ENCODE data around the gene LHFPL6. TPM values are rescaled to one million over a fixed set of nuclear protein-coding genes. Genes with fewer than 3 reads are reported as not detected.
A peak's percentile ranks its signal among the peaks of the same experiment; 100 is the strongest.

Gene LHFPL6
- total and polyA plus RNA-seq, 10 of the 15 experiments (the other 5 are each of a cell fraction or from before 2014, with no cell fraction given), result 0.11 to 4.6 (median 0.41) TPM

DNA sequence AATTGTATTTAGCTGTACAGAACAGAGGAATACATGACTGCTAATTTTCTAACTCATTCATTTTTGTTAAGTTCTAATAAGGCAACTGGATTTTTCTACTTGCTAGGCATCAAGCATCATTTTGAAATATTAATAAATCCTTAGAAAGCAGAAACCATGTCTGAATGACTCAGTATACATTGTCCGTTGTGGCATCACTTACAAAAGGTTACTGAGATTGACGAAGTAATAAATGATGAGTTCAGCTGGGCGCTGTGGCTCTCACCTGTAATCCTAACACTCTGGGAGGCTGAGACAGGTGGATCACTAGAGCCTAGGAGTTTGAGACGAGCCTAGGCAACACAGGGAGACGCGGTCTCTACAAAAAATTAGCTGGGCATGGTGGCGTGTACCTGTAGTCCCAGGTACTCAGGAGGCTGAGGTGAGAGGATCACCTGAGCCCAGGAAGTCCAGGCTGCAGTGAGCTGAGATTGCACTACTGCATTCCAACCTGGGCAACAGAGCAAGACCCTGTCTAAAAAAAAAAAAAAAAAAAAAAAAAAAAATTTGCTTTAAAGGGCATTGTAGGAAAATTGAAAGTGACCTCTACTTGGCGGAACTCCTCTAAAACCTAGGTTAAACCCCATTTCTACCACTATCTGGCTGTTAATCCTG lies 36.6 kb downstream of the LHFPL6 start:
- Histone ChIP-seq H3K36me3 (ENCODE audit: control insufficient read depth in 2 of 2, insufficient read depth in 2 of 2, low read length in 1 of 2) (no peaks in the 10 kb centered on the region), H4K20me1 (ENCODE audit: control insufficient read depth, insufficient read depth) (no peaks in the 10 kb centered on the region), H3K27me3 (replicated peaks in 1 of 2; ENCODE audit: control insufficient read depth in 2 of 2, insufficient read depth in 2 of 2, low read length in 1 of 2) (no peaks in the 10 kb centered on the region), H3K27ac (ENCODE audit: control insufficient read depth, insufficient read depth) (no peak overlapping the region), H3K4me1 (ENCODE audit: control insufficient read depth, insufficient read depth, low read length) (no peaks in the 10 kb centered on the region), H3K79me2 (ENCODE audit: control insufficient read depth, insufficient read depth, low read length) (no peaks in the 10 kb centered on the region), H3K4me2 (ENCODE audit: control insufficient read depth, insufficient read depth) (no peak overlapping the region), H3K9me3 (replicated peaks; ENCODE audit: control insufficient read depth, insufficient read depth, low read length) (no peaks in the 10 kb centered on the region), H3K9ac (ENCODE audit: control insufficient read depth, insufficient read depth, low read length) (no peak overlapping the region), H2AFZ (ENCODE audit: control insufficient read depth, low read depth, low read length) (no peak overlapping the region), H3K4me3 (no peak overlapping the region)
- POLR2A ChIA-PET, result no interaction called here
- in situ Hi-C loops (cut with MboI), result no loop called here
- CTCF ChIA-PET, result interaction anchor here (1.4 kb wide), 1 partner anchor 9 kb away, joined by 5 read pairs; no protein-coding TSS in a partner anchor
- DNase-seq (ENCODE audit: low read depth, low spot score) (no peak), ATAC-seq (no peak), FAIRE-seq (peak; percentile 57)
- SMC1A ChIA-PET (ENCODE audit: uncharacterized antibody, unreplicated experiment), result interaction anchor here (0.7 to 1.2 kb wide), 2 partner anchors 32 to 114 kb away, joined by 3 read pairs; no protein-coding TSS in a partner anchor
- TF ChIP-seq PAX8 (IDR thresholded peaks at IDR 0.05) (no peak), NFYA (IDR thresholded peaks at IDR 0.05; ENCODE audit: borderline replicate concordance, low read depth, low read length) (no peak), HDAC2 (IDR thresholded peaks at IDR 0.05) (no peak), SRF (IDR thresholded peaks at IDR 0.05; ENCODE audit: low read depth in 2 of 2, low read length in 2 of 2) (no peak)
- RAD21 ChIA-PET (ENCODE audit: unreplicated experiment), result interaction anchor here (0.6 kb wide), 1 partner anchor 38 kb away, joined by 3 read pairs; no protein-coding TSS in a partner anchor
- 51% methylated on average over 8 of the region's 8 CpGs for WGBS (ENCODE audit: insufficient coverage, insufficient replicate concordance, low lambda C conversion rate, missing lambda C conversion rate)
- BruUV-seq (replicated peaks), result no TSS peak
- intact Hi-C loops (cut with micrococcal nuclease; ENCODE audit: unreplicated experiment), result no loop called here

GRCh38 chr13:39565036-39565949 lies 37.7 kb downstream of the LHFPL6 start:
- Histone ChIP-seq H3K9me3 (replicated peaks; ENCODE audit: control insufficient read depth, insufficient read depth, low read length) (no peaks in the 10 kb centered on the region), H3K9ac (ENCODE audit: control insufficient read depth, insufficient read depth, low read length) (no peak overlapping the region), H3K27ac (ENCODE audit: control insufficient read depth, insufficient read depth) (no peak overlapping the region), H3K79me2 (ENCODE audit: control insufficient read depth, insufficient read depth, low read length) (no peaks in the 10 kb centered on the region), H4K20me1 (ENCODE audit: control insufficient read depth, insufficient read depth) (no peaks in the 10 kb centered on the region), H2AFZ (ENCODE audit: control insufficient read depth, low read depth, low read length) (no peak overlapping the region), H3K36me3 (ENCODE audit: control insufficient read depth in 2 of 2, insufficient read depth in 2 of 2, low read length in 1 of 2) (no peaks in the 10 kb centered on the region), H3K4me2 (ENCODE audit: control insufficient read depth, insufficient read depth) (no peak overlapping the region), H3K4me1 (ENCODE audit: control insufficient read depth, insufficient read depth, low read length) (no peaks in the 10 kb centered on the region), H3K27me3 (replicated peaks in 1 of 2; ENCODE audit: control insufficient read depth in 2 of 2, insufficient read depth in 2 of 2, low read length in 1 of 2) (no peaks in the 10 kb centered on the region), H3K4me3 (no peak overlapping the region)
- intact Hi-C loops (cut with micrococcal nuclease; ENCODE audit: unreplicated experiment), result no loop called here
- no peak for FAIRE-seq
- SMC1A ChIA-PET (ENCODE audit: uncharacterized antibody, unreplicated experiment), result interaction anchor here (1.3 kb wide), 1 partner anchor 9 kb away, joined by 5 read pairs; no protein-coding TSS in a partner anchor
- BruUV-seq (replicated peaks), result no TSS peak
- in situ Hi-C loops (cut with MboI), result no loop called here
- WGBS (ENCODE audit: insufficient coverage, insufficient replicate concordance, low lambda C conversion rate, missing lambda C conversion rate), result 14% methylated on average over 6 of the region's 6 CpGs
- CTCF ChIA-PET, result interaction anchor here (1.4 kb wide), 1 partner anchor 10 kb away, joined by 4 read pairs; no protein-coding TSS in a partner anchor
- POLR2A ChIA-PET, result interaction anchor here (0.5 to 0.9 kb wide), 2 partner anchors 9 to 10 kb away, joined by 3 to 4 read pairs; no protein-coding TSS in a partner anchor
- ATAC-seq, result no peak
- no peak for DNase-seq (ENCODE audit: low read depth, low spot score)
- RAD21 ChIA-PET (ENCODE audit: unreplicated experiment), result no interaction called here
- TF ChIP-seq CBX5 (IDR thresholded peaks at IDR 0.05; ENCODE audit: low read depth) (no peak), CBFB (IDR thresholded peaks at IDR 0.05; ENCODE audit: low read depth) (no peak), NRF1 (conservative IDR thresholded peaks at IDR 0.05; ENCODE audit: low read depth, low read length) (no peak), ATF3 (IDR thresholded peaks at IDR 0.05; ENCODE audit: borderline replicate concordance, extremely low read depth, low read depth, low read length) (no peak), ZBTB4 (CRISPR knock-in tag; IDR thresholded peaks at IDR 0.05) (no peak)
- TF ChIP-seq, protein P1, sequence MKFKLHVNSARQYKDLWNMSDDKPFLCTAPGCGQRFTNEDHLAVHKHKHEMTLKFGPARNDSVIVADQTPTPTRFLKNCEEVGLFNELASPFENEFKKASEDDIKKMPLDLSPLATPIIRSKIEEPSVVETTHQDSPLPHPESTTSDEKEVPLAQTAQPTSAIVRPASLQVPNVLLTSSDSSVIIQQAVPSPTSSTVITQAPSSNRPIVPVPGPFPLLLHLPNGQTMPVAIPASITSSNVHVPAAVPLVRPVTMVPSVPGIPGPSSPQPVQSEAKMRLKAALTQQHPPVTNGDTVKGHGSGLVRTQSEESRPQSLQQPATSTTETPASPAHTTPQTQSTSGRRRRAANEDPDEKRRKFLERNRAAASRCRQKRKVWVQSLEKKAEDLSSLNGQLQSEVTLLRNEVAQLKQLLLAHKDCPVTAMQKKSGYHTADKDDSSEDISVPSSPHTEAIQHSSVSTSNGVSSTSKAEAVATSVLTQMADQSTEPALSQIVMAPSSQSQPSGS (IDR thresholded peaks at IDR 0.05; ENCODE audit: low read length), result no peak
